TTC549 (cell line): ENCODE data around the gene MBNL2.

ENCODE experiments used
- FAIRE-seq: peaks from 2 replicates; lab custom pipeline; 2012; peaks lifted over from hg19 to GRCh38; lab: Jason Lieb, UNC

The MBNL2 gene

DNA sequence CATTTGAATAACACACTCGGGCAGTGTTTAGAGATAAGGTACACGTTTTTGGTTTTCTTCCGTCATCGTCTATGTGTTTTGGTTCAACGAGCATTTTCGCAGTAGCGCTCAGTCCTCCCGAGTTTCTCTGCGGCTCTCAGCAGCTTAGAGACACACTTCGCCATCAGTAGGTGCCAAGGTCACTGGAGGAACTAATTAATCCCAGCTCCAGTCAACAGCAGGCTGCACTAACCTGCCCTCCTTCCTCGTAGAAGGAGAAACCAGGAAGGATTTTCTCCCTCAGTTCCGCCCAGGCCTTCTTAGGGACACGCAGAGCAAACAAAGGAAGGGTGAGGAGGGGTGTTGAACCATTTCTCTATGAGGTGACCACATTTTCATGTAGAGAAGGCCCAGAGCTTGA lies 12.6 kb downstream of the MBNL2 start:
- FAIRE-seq = no peak

DNA sequence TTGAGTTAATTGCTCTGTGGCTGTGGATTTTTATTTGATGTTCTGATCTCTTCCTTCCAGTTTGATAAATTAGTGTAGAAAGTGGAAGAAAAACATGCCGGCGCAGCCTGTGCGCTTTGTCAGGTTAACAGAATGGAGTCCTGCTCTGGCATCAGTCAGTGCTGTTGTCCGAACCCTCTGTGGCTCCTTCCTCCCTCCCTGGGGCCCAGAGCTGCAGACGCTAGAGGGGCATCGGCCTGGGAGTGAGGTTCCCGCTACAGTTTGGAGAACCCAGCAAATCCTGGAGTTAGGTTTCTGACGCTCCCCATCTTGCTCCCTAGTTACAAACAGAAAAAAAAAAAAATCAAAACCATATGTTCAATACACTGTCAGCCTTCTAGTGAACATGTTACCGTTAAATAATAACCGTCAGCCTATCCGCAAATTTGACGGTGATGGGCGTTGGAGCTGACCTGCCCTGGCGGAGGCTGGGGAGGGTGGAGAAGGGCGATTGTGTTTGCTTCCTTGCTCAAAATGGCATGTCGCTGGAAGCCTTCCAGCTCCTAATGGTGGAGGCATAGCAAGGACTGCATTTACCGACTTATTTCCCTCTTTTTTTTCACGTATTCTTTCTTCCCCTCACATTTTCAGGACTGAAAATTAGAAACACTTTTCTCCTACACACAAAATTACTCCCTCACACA lies 13.6 kb downstream of the MBNL2 start:
- FAIRE-seq = no peak

DNA sequence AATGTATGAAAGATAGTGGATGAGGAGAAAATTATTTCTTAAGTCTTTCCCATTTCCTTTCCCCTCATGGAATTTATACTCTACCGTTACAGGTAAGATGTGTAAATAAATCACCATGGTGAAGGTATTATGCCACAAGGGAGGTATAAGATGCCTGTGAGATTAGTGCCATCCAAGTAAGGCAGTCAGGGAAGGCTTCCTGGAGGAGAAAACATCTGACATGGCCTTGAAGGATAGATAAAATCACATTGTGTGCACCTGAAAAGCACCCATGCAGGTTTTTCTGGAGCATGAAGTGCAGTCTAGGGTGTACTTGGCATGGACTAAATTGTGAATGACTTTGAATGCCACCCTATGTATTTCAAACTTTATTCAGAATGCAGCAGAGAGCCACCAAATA lies 15.3 kb downstream of the MBNL2 start:
- no peak for FAIRE-seq

DNA sequence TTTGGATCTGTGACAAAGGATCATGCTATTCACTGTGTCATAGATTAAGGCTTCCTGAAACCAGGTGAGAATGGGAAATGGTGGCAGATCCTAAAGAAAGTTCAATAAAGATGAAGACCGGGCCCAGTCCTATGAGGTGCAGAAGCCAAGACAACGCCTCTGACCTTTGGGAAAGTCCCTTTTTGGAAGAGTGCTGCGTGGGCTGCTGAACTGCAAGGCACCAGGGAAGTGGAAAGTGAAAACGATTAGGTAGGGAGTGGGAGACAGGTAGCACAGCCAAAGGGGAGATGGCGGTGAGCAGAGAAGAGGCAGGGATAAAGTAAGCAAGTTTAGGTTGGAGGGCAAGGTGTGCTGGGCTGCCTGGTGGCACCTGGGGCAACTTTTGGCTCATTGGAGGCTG lies 16.3 kb downstream of the MBNL2 start:
- no peak for FAIRE-seq

DNA sequence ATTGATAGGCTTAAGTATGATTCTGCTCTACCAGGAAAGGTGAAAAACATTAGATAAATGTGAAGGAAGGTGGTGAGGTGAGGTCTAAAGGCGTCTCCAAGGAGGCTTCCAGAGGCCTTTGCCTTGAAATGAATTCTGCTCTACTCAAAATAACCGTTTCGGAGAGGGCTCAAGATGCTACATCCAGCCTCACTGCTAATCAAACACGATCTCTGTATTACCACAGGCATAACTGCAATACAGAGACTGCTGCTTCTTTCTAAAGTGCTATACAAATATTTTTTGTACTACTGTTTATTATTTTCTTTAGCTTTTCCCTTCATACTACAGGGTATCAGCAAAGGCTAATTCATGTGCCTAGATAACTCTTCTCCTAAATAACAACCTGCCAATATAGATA lies 16.8 kb downstream of the MBNL2 start:
- no peak for FAIRE-seq

DNA sequence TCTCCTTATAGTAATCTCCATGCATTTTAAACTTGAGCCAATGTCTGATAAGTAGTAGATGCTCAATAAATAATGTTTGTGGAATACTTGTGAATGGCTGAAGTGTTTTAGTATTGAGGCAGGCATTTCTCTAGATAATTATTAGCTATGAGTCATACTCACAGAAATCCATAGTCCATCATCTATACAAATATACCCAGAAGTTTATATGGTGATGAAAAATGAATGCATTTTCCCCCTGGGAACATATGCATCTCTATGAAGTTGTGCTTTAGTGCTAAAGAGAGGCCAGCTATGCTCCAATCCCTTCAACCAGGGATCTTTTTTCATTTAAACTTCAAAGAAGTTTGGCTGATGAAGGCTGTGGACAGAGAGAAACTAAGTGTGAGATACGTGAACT lies 17.2 kb downstream of the MBNL2 start:
- no peak for FAIRE-seq

DNA sequence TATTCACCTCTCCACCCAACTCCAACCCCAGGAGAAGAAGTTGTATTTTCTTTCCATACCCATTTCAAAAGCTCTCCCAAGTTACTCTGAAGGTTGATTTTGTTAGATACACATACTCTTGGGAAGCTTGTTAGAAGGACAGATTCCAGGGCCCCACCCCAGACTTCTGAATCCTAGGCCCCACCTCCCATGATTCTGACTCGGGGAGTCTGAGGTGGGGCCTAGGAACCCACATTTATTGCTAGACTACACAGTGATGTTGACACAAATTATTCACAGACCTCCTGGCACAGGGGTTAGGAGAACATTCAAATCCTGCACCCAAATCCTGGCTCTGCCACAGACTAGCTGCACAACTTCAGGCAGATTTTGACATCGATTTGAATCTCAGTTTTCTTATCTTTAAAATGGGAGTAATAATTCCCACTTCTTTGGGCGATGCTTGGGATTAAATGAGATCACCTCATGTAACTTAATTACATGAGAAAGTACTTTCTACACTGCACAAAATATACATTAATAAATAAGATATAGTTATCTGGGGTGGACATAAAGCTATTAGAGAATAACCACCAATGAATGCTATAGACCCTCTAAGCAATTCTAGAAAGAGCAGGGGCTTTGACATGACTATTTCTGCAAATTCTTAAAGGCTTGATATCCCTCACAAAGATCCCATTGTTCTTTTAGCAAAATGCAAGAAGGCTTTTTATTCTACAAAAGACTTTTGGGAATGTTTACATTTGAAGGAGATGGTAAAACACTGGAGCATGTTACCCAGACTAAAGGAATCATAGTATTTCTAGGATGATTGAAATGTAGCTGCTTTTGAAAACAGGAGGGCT lies 18.0 kb downstream of the MBNL2 start:
- no peak for FAIRE-seq

DNA sequence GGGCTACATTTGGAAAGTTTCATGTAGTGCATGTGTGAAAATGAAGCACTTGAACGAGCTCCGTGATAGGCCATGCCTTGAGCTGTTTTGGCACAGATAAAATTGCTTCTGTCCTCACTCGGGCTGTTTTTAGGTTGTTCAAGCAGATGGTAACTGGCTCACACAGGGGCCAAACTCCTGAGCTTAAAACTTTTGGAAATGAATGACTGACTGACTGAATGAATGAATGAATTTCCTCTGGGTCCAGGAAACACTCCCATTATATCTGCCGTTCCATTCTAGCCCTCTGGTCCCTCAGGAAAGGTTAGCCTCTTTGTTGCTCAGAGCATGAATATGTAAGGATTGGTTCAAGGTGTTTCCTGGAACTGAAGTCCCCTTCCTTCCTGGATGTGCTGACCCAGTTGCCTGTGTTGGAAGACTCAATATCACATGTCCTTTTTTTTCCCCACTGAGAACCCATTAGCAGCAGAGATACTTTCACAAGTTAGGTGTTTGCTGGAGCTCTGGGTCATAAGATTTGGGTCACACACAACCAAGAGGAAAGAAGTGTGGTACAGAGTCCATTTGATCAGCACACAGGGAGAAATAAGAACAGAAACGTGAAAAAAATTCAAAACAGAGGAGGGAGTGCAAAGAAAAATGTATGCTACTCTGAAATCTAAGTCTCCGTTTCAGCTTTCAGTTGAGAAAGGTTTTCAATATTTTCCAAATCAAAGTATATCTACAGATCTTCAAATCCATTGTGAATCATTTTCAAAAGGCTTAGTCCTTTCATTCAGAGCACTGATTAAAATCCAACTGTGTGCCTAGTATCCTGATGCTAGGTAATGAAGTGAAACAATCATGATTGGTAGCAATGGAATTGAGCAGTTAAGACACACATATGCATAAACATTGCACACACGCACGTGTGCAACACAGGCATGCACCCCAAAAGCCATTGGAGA lies 18.9 kb downstream of the MBNL2 start:
- no peak for FAIRE-seq

DNA sequence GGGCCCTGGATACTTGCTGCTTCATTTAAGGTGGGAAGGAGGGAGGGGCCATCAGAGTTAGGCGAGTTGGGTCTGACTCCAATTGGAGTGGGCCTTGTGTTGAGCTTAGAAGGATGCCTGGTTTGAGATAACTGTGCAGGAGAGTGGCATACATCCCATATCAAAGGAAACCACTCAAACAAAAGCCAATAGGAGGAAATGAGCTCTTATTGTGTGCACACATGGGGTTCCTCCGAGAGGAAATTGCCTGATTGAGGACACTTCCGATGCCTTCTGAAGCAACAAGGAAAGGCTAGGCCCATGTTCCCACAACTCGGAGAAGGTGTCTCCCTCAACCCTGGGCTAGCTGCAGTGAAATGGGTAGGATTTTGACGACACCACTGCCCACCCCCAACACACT lies 19.6 kb downstream of the MBNL2 start:
- FAIRE-seq = no peak

DNA sequence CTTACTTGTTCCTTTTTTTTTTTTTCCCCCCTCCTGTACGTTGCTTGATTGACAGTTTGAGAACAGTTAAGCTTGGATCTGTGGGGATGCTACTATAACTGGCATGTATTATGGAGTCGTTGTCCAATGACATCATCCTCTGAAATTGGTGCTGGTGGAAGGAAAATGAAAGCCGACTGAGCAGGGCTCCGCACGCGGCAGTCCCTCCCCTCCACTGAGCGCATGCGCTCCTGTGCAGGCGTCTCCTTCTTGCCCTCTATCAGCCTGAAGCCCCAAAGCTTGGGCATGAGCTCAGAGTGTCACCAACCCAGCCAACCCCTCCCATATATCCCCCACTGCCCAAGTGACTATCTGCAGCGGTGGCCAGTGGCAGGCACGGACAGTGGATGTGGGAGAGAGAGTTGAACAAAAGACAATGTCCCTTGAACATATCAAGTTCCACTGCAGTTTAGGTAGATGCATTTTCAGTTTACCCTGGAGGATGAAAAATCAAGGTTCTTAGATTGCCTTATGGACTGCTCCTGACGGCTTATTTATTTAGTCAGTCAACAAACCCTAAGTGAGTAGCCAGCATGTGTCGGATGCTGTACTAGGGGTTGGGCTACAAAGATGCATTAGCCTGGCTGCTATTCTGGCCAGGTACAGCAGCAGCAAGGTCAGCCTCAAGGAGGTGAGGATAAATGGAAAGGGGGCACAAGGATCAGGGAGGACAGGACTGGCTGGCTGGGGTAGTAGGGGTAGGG lies 20.8 kb downstream of the MBNL2 start:
- FAIRE-seq = no peak

DNA sequence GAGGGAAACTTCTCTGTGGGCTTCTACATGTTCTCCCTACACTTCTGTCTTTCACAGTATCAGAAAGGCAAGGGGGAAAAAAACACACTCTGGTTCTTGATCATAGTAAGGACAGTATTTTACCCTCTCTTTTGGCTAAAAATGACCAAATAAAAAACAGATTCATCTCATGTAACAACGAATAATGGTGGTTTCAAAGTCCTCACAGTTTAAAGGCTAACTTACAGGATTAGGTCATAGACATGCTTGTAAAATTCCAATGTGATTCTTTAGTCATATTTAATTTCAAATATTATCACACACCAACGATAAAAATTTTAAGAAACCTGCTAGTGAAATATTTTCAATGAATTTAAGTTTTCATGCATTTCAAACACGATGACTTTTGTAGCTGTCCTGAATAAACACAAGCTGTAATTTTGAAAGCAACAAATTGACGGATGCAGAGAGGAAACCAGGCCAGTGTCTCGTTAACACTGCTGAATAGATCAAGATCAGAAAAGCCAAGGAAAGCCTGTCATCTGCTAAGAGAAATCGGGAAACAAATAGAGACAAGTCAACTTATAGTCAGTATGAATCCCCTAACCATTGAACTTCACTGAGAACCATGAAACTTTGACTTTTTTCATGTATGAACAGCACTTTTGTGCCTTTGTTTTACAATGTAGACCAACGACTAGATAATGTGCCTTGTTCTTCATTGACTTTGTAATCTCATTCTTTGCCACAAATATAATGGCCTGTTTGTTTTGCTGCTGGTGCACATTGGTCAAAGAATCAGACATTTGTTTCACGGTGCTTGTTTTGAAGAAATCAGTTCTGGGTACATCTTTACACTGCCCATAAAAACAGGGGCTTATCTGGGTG lies 22.0 kb downstream of the MBNL2 start:
- no peak for FAIRE-seq

DNA sequence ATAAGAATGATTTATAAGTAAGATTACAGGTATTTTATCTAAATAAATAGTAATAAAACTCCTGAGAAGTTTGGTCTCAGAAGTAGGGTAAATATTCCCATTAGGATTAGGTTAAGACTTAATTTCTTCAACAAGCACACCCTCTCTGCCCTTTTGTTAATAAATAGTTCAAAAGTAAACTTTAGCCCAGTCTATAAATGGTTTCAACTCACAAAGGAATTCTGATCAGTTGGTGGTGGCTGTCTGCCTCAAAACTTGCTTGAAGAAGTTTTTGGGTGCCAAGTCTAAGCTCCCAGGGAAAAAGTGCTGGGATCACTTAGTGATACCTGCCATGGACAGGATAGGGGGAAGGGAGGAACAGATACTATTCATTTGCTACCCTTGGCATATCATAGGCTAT lies 22.9 kb downstream of the MBNL2 start:
- FAIRE-seq = no peak

DNA sequence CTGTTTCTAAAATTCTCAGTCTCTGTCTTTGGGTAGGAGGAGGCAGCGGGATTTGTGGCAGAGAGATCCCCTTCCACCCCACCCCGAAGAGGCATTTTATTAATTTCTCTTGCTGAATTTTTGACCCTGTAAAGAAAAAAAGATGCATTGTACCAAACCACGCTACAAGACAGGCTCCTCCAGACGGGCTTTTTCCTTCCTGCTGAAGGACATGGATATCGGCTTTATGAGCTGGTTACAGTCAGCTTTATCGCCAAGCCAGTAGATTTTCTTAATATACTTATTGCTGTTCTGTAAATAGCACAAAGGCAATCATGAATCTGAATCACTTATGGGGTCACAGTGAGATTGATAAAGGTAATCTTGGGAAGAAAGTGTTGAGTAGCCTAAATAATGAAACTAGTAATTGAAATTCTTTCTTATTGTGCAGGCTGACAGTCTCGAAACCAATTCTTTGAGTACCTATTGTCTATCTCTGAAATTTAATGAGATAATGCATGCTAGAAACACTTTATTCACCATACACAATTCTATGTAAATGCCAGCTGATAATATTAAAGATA lies 24.5 kb downstream of the MBNL2 start:
- FAIRE-seq = no peak

DNA sequence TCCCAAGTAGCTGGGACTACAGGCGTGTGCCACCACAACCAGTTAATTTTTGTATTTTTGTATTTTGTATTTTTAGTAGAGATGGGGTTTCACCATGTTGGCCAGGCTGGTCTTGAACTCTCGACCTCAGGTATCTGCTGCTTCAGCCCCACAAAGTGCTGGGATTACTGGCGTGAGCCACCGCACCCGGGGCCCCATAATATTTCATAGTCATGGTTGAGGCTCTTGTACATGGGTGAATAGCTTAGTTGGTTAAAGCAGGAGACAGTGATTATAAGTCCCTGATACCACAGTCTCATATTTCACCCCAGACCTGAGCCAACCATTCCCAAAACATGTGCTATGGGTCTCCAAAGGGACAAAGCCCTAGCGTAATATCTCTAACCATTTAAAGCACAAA lies 26.1 kb downstream of the MBNL2 start:
- no peak for FAIRE-seq

DNA sequence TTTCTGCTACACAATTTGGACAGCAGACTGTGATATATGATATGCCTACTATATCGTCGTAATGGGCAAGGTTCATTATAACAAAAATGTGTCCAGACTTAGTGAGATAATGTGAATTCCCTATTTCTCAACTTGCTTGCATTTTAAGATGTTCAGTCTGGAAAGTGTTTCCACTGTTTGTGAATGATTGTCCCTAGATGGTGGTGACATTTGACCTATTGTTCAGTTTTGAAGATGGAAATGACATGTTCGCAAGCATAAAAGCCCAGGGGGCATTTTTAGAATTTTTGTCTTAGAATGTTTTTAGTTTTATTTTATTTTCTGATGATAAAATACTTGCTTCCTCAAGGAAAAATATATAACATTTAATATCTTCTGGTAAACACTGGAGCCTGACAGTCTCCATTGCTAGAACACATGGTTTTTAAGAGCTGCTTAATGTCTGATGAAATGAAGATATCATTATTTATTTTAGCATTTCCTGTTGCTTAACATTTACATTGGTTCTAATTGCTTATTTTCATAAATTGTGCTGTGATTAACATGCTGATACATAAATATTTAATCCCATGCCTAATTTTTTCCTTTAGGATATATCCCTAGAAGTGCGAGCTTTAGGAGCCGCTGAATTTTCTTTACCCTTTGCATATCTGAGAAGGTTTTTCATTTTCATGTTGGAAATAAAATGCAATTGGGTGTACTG lies 27.1 kb downstream of the MBNL2 start:
- no peak for FAIRE-seq

DNA sequence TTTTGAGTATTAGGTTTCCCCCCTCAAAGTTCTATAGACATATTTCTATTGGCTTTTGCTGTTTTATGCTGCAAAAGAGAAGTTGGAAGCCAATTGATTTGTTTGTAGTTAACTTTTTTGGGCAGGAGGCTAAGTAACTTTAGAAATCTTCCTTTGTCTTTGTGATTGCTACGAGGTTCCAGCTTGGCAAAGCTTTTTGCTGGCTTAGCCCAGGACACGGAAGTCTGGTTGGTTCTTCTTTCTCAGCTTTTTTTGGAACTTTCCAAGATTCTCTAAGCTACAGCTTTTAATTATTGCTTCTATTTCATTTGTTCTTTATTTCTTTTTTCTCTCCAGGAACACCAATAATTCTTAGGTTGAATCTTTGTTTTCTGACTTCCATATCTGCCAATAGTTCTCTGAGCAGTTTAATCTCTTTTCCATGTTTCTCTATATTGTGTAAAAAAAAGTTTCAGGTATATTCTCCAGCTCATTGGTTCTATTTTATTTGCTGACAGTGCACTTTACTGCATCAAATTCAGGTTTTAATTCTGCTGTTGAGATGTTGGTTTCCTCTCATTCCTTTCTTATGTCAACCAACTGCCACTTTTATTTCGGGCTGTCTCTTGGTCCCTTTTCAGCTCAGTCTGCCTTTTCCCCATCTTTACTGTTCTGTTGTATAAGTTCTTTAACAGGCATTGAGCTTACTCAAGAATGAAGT lies 27.8 kb downstream of the MBNL2 start:
- FAIRE-seq = no peak

DNA sequence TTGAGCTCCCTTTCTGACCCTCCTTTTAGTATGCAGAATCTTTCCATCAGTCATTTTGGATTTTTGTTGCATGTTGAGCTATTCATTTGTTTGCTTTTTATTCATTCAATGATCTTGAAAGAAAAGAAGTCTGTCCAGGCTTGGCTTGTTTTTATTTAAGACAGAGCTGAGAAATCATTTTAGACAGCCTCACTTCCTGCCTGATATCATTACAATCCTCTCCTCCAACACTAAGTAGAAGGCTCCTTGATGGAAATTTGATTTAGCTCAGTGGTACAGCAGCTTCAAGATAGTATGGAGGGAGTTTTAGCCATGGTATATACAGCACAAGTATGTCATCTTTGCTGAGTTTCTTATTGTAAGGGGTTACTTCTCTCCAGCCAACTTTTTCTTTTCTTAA lies 28.4 kb downstream of the MBNL2 start:
- FAIRE-seq = no peak

DNA sequence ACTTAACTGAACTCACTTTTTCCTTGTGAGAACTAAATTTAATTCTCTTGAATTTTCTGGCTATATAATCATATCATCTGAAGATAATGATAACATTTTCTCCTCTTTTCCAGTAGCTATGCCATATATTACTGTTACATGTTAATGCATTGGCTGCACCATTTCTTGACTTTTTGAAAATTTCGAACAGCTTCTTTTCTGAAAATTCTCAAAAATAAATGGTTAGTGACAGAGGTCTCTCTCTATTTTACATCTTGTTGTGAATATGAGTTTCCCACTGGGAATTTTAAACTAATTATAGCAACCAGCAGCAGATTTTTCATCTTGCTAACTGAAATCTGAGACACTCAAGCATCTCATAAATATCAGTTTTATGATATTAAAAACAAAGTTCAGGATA lies 30.6 kb downstream of the MBNL2 start:
- FAIRE-seq = no peak

DNA sequence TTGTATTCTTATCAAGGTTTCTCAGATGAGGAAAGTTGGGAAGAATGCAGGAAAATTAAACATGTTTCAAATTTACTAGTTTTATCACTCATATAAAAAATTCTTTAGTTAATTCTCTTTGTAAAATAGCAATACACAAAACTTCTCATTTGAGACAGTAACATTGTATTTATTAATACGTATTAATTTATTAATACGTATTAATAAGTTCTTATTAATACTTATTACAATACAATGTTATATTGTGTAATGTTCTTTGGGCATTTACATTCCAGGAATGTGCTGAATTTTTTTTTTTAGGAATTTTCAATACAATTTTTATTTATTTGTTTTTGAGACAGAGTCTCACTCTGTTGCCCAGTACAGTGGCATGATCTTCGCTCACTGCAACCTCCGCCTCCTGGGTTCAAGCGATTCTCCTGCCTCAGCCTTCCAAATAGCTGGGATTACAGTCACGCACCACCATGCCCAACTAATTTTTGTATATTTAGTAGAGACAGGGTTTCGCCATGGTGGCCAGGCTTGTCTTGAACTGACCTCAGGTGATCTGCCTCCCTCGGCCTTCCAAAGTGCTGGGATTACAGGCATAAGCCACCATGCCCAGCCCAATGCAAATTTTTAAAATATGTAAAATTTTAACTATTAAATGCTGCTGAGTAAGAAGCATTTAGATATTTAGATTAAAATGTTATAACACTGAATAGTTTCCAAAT lies 31.6 kb downstream of the MBNL2 start:
- FAIRE-seq = no peak
